HEK293T (cell line): Measurements from ENCODE around the gene GC.

ENCODE experiments used
- ARNT ChIP-seq: fragments of 450-650 bp; IDR thresholded peaks from 2 replicates; pipeline ENCODE4 v1.6.1; 2017; ENCODE audit warnings: mild to moderate bottlenecking
- BHLHE40 ChIP-seq: fragments of 450-650 bp; IDR thresholded peaks from 2 replicates; pipeline ENCODE4 v1.6.1; 2016; ENCODE audit warnings: mild to moderate bottlenecking, moderate library complexity, borderline replicate concordance
- CTBP1 ChIP-seq: fragments of 450-650 bp; IDR thresholded peaks from 2 replicates; pipeline ENCODE4 v1.6.1; 2016; ENCODE audit warnings: borderline replicate concordance
- FOXA1 ChIP-seq: fragments of 450-650 bp; IDR thresholded peaks from 2 replicates; pipeline ENCODE4 v1.6.1; 2016; ENCODE audit warnings: mild to moderate bottlenecking
- FOXK2 ChIP-seq: fragments of 450-650 bp; IDR thresholded peaks from 2 replicates; pipeline ENCODE4 v1.6.1; 2016; ENCODE audit warnings: mild to moderate bottlenecking
- FOXM1 ChIP-seq: fragments of 450-650 bp; IDR thresholded peaks from 2 replicates; pipeline ENCODE4 v1.6.1; 2017; ENCODE audit warnings: mild to moderate bottlenecking, borderline replicate concordance
- HDGF ChIP-seq: fragments of 450-650 bp; IDR thresholded peaks from 2 replicates; pipeline ENCODE4 v1.6.1; 2017; ENCODE audit warnings: antibody characterized with exemption, borderline replicate concordance
- L3MBTL2 ChIP-seq: fragments of 450-650 bp; conservative IDR thresholded peaks from 2 replicates; pipeline ENCODE4 v1.6.1; 2016; ENCODE audit warnings: mild to moderate bottlenecking
- LEF1 ChIP-seq: fragments of 450-650 bp; IDR thresholded peaks from 2 replicates; pipeline ENCODE4 v1.6.1; 2017; ENCODE audit warnings: mild to moderate bottlenecking, borderline replicate concordance
- NFRKB ChIP-seq: fragments of 450-650 bp; IDR thresholded peaks from 2 replicates; pipeline ENCODE4 v1.6.1; 2016; ENCODE audit warnings: mild to moderate bottlenecking, moderate library complexity
- SP1 ChIP-seq: fragments of 450-650 bp; IDR thresholded peaks from 2 replicates; pipeline ENCODE4 v1.6.1; 2017
- TARDBP ChIP-seq: fragments of 450-650 bp; IDR thresholded peaks from 2 replicates; pipeline ENCODE4 v1.6.1; 2016
- ZNF384 ChIP-seq: fragments of 450-650 bp; IDR thresholded peaks from 2 replicates; pipeline ENCODE4 v1.6.1; 2016
- TF ChIP-seq, protein P1 (sequence below): fragments of 450-650 bp; IDR thresholded peaks from 2 replicates; pipeline ENCODE4 v1.6.1; 2016

DNA sequence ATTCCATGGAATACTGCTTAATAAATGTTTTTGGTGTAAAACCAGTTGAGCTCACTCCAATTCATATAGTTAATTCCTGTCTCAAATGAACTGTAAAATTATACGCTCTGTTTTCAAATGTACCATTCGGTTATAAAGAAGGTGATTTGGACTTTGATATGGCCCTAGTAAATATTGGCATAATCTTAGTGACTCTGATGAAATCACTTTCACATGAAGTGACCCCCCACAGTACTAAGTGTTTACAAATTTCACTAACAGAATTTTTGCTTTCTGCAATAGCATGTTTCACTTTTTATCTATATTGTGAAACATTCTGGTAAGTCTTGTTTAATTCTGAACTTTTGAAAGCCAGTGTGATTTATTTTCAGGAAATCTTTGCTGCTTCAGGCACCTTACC, 10.9 kb downstream of the GC start:
- TF ChIP-seq FOXA1 (no peak), HDGF (no peak), SP1 (no peak), FOXK2 (no peak), BHLHE40 (no peak), LEF1 (no peak), ARNT (no peak), L3MBTL2 (no peak), NFRKB (no peak), FOXM1 (no peak), CTBP1 (no peak), ZNF384 (no peak), TARDBP (no peak)
- TF ChIP-seq, protein P1, sequence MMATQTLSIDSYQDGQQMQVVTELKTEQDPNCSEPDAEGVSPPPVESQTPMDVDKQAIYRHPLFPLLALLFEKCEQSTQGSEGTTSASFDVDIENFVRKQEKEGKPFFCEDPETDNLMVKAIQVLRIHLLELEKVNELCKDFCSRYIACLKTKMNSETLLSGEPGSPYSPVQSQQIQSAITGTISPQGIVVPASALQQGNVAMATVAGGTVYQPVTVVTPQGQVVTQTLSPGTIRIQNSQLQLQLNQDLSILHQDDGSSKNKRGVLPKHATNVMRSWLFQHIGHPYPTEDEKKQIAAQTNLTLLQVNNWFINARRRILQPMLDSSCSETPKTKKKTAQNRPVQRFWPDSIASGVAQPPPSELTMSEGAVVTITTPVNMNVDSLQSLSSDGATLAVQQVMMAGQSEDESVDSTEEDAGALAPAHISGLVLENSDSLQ: no peak
